Measurements from ENCODE around the gene ACTC1.

DNA sequence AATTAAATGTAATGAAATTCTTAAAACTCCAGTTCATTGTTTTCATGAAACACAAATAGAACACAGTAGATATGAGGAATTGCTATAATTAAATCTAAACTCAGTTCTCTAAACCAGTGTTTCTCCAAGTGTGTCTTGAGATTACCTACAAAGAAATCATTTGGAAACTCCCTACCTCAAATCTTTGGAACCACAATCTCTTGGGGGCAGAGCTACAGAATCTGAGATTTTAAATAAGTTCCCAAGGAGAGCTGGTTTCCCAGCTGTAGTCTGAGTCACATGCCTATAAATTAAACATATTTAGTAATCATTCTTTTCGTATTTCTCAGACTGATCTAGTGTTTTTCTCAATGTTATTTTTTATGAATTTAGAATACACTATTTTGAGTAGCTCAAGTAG lies 17.0 kb upstream of the ACTC1 start:
- TF ChIP-seq, protein P1, sequence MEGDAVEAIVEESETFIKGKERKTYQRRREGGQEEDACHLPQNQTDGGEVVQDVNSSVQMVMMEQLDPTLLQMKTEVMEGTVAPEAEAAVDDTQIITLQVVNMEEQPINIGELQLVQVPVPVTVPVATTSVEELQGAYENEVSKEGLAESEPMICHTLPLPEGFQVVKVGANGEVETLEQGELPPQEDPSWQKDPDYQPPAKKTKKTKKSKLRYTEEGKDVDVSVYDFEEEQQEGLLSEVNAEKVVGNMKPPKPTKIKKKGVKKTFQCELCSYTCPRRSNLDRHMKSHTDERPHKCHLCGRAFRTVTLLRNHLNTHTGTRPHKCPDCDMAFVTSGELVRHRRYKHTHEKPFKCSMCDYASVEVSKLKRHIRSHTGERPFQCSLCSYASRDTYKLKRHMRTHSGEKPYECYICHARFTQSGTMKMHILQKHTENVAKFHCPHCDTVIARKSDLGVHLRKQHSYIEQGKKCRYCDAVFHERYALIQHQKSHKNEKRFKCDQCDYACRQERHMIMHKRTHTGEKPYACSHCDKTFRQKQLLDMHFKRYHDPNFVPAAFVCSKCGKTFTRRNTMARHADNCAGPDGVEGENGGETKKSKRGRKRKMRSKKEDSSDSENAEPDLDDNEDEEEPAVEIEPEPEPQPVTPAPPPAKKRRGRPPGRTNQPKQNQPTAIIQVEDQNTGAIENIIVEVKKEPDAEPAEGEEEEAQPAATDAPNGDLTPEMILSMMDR (IDR thresholded peaks at IDR 0.05) = no peak
- no peak for TF ChIP-seq POLR2A (IDR thresholded peaks at IDR 0.05)
